ENCODE data around the gene GBA2.

GBA2 gene

DNA sequence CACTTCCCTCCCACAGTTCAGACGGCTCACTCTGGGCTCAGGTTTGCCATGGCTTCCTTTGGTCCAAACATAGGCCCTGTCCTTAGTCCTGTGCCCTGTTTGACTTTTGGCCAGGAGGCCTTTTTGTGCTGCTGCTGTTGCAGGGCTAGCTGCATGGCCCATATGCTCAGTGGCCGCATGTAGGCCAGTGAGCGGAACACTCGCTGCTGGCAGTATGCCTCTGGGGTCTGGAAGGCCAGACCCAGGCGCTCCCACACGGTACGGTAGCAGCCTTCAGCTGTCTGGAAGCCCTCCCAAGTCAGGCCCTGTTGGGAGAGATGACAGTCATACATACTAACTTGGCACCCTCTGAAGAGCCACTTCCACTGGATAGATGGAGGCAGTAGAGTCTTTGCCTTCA is 11.9 kb downstream of the GBA2 start:
- no peak for DNase-seq (ENCODE audit: low read depth)

DNA sequence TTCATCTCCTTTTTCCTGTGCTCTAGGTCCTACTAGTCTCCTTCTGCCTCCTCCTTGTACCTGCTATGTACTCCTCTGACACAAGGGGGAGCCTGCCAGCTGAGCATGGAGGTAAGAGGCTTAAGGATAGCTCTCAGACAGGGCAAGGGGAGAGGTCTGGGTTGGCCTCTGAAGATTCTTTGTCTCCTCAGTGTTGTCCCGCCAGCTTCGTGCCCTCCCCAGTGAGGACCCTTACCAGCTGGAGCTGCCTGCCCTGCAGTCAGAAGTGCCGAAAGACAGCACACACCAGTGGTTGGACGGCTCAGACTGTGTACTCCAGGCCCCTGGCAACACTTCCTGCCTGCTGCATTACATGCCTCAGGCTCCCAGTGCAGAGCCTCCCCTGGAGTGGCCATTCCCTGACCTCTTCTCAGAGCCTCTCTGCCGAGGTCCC is 12.8 kb downstream of the GBA2 start:
- peak; percentile 59 for DNase-seq (ENCODE audit: low read depth)

DNA sequence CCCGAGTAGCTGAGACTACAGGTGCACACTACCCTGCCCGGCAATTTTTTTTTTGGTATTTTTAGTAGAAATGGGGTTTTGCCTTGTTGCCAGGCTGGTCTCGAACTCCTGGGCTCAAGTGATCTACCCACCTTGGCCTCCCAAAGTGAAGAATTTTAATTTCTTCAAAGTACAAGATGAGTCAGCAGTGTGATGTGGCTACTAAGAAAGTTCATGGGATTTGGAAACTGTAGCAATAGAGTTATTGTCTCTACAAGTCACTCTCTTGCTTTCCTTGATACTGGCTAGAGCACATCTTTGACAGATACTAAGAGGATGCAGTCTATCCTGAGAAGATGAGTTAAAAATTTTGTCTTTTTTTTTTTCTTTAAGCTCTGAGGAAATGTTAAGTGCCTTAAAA is 14.9 kb downstream of the GBA2 start:
- DNase-seq (ENCODE audit: low read depth): no peak

DNA sequence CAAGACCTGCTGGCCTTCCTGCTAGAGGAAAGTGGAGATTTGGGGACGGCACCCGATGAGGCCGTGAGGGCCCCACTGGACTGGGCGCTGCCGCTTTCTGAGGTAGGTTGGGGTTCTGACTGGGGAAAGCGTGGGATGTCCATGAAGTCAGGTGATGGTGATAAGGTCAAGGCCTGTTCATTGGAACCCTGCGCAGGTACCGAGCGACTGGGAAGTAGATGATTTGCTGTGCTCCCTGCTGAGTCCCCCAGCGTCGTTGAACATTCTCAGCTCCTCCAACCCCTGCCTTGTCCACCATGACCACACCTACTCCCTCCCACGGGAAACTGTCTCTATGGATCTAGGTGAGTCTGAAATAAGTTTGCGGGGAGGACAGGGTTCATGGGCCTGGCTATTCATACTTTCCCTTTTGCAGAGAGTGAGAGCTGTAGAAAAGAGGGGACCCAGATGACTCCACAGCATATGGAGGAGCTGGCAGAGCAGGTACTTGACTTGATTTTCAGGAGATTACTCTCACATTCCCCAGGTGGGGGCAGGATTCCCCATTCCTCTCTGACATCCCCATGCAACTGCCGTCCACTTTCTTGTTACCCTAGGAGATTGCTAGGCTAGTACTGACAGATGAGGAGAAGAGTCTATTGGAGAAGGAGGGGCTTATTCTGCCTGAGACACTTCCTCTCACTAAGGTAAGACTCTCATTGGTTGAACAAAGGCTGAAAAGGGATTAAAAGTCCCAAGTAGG is 16.1 kb downstream of the GBA2 start:
- no peak for DNase-seq (ENCODE audit: low read depth)

DNA sequence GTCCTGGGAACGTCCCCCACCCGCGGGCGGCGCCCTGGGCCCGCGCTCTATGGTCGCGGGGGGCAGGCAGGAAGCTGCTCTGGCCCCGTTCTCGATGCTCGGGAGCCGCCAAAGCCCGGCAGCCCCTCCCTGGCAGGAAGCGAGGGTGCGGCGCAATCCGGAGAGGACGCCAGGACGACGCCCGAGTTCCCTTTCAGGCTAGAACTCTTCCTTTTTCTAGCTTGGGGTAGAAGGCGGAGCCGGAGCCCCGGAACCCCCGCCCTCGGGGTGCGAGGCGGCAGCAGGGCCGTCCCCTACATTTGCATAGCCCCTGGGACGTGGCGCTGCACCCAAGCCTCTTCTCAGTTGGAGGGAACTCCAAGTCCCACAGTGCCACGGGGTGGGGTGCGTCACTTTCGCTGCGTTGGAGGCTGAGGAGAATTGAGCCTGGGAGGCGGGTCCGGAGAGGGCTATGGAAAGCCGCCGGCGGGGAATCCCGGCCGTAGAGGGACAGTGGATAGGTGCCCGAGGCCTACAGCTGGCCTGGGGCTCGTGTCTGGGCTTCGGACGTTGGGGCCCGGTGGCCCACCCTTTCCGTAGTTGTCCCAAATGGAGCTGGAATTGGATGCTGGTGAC is 16.7 kb downstream of the GBA2 start, which contains the start of the genes CREB3 and TLN1:
CREB3 (plus strand) TSS at position 482 of the 615 bp plus-strand sequence; CDS start at position 589, 107 bp downstream.
TLN1 (minus strand) TSS at position 11 of the 615 bp plus-strand sequence. CDS start 6,501 bp downstream, outside the sequence.
- peak; percentile 99 for DNase-seq (ENCODE audit: low read depth)

DNA sequence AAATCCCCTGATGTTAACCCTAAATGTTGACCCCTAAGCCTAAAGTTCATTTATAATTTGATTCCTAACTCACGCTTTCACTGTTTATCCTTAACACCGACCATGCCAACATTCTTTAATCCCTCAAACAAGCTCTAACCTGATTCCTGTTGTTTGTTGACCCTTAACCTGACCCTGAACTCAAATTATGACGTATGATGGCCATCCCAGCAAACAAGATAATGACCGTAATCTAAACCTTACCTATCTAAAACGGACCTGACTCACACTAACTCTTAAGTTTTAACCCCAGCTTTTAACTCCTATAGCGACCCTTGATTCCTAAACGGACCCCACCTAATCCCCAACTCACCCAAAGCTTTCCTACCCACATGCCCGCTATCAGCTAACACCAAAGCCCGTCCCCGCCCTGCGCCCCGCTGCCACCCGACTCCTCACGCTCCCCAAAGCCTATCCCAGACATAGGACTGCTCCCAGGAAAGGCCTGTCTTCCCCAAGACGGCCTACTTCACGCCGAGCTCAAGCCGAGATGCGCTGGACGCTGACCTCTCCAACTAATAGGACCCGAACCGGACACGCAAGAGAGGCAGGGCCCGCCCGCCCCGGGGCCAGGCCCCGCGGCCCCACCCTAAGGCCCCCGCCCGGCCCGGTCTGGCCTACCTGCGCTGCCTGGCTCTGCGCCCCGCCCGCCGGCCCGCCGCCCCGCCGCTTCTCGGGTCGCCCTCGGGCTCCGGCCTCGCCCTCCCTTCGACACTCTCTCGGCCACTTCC is 17.4 kb downstream of the GBA2 start:
- DNase-seq (ENCODE audit: low read depth): no peak

DNA sequence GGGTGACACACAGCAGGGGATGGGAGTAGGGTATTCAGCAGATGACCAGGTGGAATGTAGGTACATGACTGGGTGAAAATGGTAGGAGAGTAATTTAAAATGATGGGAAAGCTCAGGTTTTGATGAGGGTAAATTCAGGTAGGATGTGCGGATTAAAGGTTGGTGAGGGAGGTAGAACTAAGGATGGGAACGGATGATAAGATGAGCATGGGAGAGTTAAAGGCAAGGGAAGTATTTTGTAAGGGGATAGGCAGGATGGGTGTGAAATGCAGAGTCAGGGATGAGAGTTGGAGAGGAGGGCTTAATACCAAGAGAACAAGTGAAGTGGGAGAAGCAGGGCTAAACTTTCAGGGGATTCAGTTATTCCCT is 18.6 kb downstream of the GBA2 start:
- DNase-seq (ENCODE audit: low read depth): no peak

DNA sequence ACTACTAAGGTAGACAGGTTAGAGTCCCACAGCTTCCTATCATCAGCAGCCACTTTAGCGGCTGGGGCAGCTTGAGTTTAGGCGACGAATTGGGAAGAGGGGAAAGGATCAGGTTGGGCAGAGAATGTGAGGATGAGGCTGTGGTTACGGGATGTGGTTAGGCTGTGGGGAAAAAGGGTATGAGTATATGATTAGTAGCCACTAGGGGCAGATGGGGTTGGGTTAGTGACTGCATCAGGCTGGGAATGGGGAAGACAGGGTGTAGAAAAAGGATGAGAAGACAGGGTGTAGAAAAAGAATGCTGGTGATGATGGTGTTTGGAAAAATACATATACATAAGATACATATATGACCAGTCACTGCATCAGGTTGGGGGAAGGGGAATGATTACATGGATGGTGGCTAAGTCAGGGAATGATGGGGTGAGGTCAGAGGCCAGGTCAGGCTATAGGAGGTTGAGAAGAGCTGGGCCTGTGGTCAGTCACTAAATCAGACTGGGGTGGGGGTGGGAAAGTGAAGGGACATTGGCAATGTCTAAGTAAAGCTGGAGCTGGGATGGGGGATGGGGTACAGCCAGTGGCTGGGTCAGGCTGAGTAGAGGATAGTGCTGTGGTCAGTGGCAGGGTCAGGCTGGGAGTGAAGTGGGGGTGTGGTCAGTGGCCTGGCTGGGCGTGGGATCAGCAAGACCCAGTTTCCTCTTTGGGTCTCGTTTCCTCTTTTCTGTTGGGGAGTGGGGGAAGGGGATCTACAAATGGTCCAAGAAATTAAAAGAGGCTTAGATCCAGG is 19.1 kb downstream of the GBA2 start:
- DNase-seq (ENCODE audit: low read depth): peak; percentile 73

DNA sequence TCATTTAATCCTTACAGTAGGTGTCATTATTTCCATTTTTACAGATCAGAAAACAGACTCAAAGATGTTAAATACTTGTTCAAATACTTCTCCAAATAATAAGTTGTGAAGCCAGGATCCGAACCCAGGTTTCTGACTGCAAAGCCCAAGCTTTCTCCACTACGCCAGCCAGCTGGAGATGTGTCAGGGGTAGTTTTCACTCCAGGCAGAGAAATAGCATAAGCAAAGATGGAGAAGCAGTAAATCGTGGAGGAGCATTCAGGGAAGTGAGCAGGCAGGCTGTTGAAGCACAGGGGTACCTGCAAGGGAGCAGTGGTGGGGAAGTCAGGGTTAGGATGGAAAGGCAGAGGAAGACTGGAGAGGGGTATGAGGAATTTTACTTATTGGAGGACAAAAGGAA is 19.9 kb downstream of the GBA2 start:
- no peak for DNase-seq (ENCODE audit: low read depth)

DNA sequence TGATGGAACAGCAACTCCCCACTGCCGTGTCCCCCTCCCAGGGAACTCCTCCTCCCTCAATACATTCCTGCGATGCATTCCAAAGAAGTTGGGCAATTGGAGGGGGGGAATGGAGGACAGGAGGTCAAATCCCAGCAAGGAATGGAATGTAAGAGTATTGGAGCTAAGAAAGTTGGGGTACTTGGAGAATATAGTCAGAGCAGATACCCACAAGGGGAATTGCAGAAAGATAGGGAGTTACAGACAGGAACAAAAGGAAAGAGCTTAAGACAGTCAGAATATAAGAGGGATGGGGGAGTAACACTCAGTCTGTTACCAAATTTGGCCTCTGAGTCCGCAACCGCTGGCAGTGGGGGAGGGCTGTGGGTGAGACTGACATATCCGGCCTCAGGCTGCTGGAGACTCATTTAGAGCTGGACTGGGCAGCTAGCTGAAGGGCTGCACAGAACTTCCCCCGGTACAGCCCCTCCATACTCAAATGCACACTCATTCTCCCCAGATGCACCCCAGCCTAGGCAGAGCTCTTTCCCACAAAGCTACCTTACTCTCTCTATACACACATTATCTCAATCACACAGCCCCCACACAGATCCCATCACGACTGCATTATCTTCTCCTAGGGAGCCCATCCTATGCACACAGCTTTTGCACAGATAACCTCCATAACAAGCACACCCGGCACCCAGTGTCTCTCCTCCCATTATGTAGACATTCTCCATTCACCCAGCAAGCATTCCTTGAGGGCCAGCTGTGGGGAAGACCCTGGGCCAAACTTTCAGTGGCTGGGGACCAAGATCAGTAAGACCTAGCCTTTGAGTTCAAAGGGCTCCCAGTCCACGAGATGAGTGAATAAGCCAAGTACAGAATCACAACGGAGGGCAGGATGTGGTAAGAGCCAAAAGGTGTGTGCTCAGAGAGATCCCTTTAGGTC is 20.7 kb downstream of the GBA2 start:
- DNase-seq (ENCODE audit: low read depth): peak; percentile 86

DNA sequence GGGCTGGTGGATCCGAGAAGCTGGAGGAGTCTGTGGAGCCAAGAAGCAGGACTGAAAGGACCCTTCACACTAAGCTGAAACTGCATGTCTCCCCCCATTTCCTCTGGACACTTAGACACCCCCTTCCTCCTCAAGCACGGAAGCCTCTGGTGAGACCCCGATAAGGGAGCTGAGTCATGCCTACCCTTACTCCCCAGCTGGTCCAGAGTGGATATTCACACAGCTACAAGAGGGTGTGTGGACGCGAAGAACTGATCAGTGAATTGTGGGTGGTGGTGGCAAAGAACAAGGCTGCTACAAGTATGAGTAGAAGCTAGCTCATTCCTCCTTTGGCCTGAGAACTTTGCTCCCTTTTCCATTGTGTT is 21.4 kb downstream of the GBA2 start:
- no peak for DNase-seq (ENCODE audit: low read depth)

DNA sequence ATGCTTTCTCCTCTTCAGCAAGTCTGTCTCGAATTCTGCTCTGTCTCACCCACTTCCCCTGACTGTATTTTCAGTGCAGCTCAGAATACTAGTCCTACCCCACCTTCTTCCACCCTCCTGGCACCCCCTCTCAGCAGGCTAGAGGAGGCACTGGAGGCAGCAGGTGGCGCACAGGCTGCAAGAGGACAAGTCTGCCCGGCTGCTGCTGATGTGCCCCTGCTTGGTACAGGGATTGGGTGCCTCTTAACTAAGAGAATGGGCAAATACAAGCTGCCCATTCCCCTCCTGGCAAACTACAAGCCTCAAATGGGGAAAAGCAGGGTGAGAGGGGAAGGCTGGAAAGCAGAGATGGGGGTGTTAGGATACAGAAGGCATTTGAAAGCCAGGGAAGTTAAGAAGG is 22.1 kb downstream of the GBA2 start:
- DNase-seq (ENCODE audit: low read depth): no peak

DNA sequence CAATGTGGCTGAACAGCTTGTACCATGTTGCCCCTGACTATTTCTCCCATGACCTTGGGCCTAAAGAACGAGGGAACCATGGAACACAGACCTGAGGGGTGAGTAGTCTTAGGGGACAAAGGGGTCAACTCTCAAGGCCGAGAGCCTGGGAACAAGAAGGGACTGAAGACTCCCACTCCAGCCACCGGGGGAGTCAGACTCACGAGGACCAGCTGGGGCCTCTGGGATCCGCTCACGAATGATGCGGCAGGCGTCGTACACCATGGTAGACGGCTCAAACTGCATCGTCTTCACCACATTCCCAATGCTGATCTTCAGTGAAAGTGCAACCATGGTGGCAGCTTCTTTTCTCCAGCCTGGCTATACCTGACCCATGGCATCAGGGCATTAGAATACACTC is 23.7 kb downstream of the GBA2 start:
- no peak for DNase-seq (ENCODE audit: low read depth)

DNA sequence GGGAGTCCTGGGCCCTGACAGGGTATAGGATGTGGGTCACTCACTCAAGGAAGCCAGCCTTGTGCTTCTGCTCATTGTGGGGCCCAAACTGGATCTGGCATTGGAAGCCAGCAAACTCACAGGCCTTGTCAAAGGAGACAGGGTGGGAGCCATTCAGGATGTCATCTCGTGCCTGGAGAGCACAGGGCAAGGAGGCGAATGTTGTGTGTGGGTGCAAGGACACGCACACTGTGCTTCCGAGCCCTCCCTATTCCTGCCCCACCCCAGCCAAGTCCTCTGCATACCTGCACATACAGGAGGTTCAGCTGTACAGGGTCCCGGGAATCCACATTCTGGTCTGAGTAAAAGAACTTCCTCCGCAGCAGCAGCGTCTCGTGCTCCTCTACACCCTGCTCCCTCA is 25.1 kb downstream of the GBA2 start:
- DNase-seq (ENCODE audit: low read depth): no peak

DNA sequence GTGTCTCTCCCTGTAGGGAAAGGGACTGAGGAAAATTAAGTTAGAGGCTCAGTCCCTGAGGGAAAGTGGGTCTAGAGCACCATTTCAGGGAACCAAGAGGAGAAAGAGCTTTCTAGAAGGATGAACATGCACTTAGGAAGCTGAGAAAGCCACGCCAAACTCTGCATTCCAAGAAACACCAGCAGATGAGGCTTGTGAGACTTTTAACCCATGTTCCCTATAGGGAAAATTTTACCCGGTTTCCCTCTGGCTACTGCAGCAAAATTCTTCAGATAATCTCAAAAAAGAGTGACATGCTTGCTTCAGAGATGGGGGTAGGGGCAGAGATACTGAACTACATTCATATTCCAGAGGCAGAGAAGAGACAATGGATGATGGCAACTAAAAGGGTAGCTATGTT is 25.6 kb downstream of the GBA2 start:
- no peak for DNase-seq (ENCODE audit: low read depth)

DNA sequence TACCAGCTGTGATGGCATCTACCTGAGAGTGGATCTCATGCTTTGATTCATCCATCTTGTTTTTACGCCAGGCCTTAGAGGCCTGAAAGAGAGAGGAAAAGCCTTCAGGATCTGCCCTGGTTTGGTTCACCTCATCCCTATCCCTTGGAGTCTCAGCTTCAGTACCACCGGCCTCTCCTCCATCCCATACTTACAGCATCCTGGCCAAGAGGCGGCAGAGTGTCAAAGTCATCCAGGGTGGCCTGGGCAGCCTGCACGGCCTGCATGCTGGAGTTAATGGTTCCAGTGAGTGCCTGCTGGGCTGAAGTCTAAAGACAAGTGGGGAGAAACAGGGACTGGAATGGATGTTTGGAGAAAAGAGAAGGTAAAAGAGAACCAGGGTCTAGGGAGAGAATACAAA is 29.5 kb downstream of the GBA2 start:
- DNase-seq (ENCODE audit: low read depth): no peak

DNA sequence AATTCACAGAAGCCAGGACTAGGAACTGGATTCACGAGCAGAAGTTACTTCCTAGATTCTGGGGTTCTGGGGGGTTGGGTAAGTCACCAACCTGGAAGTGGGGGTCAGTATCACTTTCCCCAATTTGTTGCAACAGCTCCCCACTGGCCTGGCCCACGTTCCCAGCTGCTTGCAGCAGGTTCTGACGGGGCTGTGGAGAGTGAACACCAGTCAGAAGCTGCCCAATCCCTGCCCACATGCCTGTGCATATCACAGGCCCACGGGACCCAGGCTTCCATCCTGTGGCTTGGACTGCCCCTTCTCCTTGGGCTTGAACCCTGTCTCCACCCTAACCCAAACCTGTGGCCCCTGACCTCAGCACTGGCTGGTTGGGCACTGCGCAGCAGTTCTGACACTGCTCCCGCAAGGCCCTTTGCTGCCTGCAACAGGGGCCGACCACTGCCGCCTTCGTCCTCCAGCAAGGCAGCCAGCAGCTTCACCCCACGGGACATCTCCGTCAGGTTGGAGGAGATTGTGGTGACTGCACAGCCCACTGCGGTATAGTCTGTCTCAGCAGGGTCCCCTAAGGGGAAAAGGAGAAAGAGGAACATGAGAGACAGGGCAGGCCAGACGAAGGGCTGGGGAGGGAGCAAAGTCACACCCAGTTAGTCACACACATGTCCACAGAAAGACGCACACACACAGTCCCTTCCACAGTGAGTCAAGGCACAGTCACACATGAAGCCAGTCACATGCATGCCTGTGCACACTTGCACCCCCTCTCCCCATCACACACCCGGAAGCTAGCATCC is 30.1 kb downstream of the GBA2 start:
- DNase-seq (ENCODE audit: low read depth): no peak

DNA sequence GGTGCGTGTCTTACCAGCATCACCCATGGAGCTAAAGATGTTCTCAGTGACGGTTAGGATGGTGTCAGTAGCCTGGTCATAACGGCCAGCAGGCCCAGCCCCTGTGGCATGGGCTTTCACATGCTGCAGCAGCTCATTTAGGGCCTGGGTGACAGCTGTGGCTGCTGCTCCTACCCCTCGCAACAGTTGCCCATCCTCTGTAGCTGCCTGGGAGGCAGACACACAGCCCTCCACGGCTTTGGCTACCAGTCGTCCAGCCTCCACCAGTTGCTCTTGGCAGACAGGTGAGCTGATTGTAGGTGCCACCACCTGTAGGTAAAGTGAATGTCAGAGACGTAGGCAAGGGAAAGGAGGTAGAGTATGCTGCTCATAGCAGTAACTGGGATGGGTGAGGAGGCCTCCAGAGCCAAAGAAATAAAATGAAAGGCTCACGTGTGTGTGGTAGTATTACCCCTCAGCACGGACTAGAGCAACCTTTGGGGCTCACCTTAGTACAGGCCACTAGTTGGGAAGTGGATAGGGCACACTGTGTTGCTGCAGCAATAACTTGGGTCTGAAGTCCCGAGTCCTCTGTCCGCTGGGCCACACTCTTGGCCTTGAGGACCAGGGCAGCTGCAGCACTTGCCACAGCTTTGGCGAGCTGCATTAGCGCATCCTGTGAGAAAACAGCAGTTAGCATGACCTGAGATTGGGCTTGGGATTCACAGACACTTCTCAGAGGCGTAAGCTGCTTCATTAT is 31.7 kb downstream of the GBA2 start:
- no peak for DNase-seq (ENCODE audit: low read depth)

DNA sequence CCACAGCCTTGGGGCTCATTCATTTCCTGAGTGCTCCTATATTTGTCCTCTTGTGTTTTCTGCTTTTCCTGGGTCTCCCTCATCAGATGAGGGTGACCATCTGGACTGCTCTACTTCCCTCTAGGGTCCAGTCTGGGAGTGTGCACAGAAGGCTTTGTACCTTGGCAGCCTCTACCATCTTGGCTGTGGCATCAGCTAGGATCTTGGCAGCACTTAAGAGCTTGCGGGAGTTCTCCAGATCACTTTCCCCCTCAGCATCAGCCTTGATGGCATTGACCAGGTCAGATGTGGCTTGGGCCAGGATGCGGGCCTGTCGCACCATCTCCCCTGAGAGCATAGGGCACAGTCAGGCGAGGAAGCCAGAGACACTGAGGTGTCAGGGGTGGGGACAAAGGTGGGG is 32.8 kb downstream of the GBA2 start:
- DNase-seq (ENCODE audit: low read depth): no peak

Data from stromal cell of bone marrow (primary cell).